HepG2 (cell line): ENCODE results near the gene PAMR1.

Source experiments
- MAFF ChIP-seq: IDR thresholded peaks from 2 replicates; pipeline ENCODE4 v1.6.1; 2011; ENCODE audit warnings: low read depth, low read length, improper control_type of control experiment
- TRIM24 ChIP-seq: sonication (generic); formaldehyde crosslinking; IDR thresholded peaks from 2 replicates; pipeline ENCODE4 v1.8.0; 2022; ENCODE audit warnings: mild to moderate bottlenecking, missing genetic modification reagents
- YY1 ChIP-seq: IDR thresholded peaks from 2 replicates; pipeline ENCODE4 v1.6.1; 2011; ENCODE audit warnings: low read length, low read depth, moderate library complexity, mild to moderate bottlenecking; ENCODE audit not compliant: insufficient read depth, insufficient replicate concordance
- ZNF672 ChIP-seq: sonication (generic); formaldehyde crosslinking; IDR thresholded peaks from 2 replicates; pipeline ENCODE4 v1.8.1; 2022; ENCODE audit warnings: missing genetic modification reagents
- ZNF703 ChIP-seq: sonication (generic); formaldehyde crosslinking; IDR thresholded peaks from 2 replicates; pipeline ENCODE4 v1.5.1; 2020; ENCODE audit warnings: missing genetic modification reagents, mild to moderate bottlenecking, moderate library complexity, borderline replicate concordance
- TF ChIP-seq, protein P1 (sequence below): conservative IDR thresholded peaks from 2 replicates; pipeline ENCODE4 v1.6.1; 2018; ENCODE audit warnings: missing genetic modification reagents
- TF ChIP-seq, protein P2 (sequence below): sonication (generic); formaldehyde crosslinking; conservative IDR thresholded peaks from 2 replicates; pipeline ENCODE4 v1.4.0; 2020; ENCODE audit warnings: mild to moderate bottlenecking, missing genetic modification reagents, moderate library complexity
- TF ChIP-seq, protein P3 (sequence below): sonication (generic); formaldehyde crosslinking; IDR thresholded peaks from 2 replicates; pipeline ENCODE4 v1.4.0; 2020; ENCODE audit warnings: missing genetic modification reagents
- TF ChIP-seq, protein P4 (sequence below): sonication (generic); formaldehyde crosslinking; IDR thresholded peaks from 2 replicates; pipeline ENCODE4 v1.5.0; 2020; ENCODE audit warnings: mild to moderate bottlenecking, missing genetic modification reagents, moderate library complexity
- TF ChIP-seq, protein P5 (sequence below): sonication (generic); formaldehyde crosslinking; IDR thresholded peaks from 2 replicates; pipeline ENCODE4 v1.9.0; 2021; ENCODE audit warnings: missing genetic modification reagents, borderline replicate concordance
- TF ChIP-seq, protein P6 (sequence below): sonication (generic); formaldehyde crosslinking; IDR thresholded peaks from 2 replicates; pipeline ENCODE4 v1.4.0; 2020; ENCODE audit warnings: missing genetic modification reagents, borderline replicate concordance

DNA sequence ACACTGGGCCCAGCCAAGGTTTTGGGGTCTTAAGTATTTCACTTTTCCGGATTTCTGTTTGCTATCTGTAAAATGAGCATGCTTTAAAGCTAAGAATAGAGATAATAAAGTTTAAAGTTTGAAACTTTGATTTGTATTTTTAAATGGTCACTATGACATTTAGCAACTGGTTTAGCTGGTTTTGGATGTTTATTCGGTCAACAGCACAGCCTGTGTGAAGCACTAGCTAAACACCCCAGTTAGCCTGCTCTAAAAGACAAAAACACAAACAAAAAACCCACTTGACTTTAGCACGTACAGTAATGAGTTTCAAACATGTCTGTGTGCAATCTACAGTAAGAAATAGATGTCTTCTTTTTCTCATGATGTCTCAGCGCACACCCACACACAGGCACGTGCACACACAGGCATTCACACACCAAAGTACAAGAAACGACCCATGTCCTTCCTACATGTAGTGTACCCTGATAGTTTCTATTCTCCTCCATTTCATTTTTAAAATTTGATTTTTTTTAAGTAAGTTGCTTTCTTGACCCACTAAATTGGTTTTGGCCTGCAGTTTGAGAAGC lies 135.4 kb downstream of the PAMR1 start:
- TF ChIP-seq, protein P1, sequence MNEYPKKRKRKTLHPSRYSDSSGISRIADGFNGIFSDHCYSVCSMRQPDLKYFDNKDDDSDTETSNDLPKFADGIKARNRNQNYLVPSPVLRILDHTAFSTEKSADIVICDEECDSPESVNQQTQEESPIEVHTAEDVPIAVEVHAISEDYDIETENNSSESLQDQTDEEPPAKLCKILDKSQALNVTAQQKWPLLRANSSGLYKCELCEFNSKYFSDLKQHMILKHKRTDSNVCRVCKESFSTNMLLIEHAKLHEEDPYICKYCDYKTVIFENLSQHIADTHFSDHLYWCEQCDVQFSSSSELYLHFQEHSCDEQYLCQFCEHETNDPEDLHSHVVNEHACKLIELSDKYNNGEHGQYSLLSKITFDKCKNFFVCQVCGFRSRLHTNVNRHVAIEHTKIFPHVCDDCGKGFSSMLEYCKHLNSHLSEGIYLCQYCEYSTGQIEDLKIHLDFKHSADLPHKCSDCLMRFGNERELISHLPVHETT (CRISPR knock-in tag), result no peak
- TF ChIP-seq, protein P2, sequence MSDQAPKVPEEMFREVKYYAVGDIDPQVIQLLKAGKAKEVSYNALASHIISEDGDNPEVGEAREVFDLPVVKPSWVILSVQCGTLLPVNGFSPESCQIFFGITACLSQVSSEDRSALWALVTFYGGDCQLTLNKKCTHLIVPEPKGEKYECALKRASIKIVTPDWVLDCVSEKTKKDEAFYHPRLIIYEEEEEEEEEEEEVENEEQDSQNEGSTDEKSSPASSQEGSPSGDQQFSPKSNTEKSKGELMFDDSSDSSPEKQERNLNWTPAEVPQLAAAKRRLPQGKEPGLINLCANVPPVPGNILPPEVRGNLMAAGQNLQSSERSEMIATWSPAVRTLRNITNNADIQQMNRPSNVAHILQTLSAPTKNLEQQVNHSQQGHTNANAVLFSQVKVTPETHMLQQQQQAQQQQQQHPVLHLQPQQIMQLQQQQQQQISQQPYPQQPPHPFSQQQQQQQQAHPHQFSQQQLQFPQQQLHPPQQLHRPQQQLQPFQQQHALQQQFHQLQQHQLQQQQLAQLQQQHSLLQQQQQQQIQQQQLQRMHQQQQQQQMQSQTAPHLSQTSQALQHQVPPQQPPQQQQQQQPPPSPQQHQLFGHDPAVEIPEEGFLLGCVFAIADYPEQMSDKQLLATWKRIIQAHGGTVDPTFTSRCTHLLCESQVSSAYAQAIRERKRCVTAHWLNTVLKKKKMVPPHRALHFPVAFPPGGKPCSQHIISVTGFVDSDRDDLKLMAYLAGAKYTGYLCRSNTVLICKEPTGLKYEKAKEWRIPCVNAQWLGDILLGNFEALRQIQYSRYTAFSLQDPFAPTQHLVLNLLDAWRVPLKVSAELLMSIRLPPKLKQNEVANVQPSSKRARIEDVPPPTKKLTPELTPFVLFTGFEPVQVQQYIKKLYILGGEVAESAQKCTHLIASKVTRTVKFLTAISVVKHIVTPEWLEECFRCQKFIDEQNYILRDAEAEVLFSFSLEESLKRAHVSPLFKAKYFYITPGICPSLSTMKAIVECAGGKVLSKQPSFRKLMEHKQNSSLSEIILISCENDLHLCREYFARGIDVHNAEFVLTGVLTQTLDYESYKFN (CRISPR knock-in tag), result no peak
- TF ChIP-seq ZNF703 (CRISPR knock-in tag) (no peak), ZNF672 (no peak), TRIM24 (CRISPR knock-in tag) (no peak), MAFF (no peak), YY1 (no peak)
- TF ChIP-seq, protein P3, sequence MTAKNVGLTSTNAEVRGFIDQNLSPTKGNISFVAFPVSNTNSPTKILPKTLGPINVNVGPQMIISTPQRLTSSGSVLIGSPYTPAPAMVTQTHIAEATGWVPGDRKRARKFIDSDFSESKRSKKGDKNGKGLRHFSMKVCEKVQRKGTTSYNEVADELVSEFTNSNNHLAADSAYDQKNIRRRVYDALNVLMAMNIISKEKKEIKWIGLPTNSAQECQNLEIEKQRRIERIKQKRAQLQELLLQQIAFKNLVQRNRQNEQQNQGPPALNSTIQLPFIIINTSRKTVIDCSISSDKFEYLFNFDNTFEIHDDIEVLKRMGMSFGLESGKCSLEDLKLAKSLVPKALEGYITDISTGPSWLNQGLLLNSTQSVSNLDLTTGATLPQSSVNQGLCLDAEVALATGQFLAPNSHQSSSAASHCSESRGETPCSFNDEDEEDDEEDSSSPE (CRISPR knock-in tag), result no peak
- TF ChIP-seq, protein P4, sequence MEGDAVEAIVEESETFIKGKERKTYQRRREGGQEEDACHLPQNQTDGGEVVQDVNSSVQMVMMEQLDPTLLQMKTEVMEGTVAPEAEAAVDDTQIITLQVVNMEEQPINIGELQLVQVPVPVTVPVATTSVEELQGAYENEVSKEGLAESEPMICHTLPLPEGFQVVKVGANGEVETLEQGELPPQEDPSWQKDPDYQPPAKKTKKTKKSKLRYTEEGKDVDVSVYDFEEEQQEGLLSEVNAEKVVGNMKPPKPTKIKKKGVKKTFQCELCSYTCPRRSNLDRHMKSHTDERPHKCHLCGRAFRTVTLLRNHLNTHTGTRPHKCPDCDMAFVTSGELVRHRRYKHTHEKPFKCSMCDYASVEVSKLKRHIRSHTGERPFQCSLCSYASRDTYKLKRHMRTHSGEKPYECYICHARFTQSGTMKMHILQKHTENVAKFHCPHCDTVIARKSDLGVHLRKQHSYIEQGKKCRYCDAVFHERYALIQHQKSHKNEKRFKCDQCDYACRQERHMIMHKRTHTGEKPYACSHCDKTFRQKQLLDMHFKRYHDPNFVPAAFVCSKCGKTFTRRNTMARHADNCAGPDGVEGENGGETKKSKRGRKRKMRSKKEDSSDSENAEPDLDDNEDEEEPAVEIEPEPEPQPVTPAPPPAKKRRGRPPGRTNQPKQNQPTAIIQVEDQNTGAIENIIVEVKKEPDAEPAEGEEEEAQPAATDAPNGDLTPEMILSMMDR, result no peak
- TF ChIP-seq, protein P5, sequence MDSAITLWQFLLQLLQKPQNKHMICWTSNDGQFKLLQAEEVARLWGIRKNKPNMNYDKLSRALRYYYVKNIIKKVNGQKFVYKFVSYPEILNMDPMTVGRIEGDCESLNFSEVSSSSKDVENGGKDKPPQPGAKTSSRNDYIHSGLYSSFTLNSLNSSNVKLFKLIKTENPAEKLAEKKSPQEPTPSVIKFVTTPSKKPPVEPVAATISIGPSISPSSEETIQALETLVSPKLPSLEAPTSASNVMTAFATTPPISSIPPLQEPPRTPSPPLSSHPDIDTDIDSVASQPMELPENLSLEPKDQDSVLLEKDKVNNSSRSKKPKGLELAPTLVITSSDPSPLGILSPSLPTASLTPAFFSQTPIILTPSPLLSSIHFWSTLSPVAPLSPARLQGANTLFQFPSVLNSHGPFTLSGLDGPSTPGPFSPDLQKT, result no peak
- TF ChIP-seq, protein P6, sequence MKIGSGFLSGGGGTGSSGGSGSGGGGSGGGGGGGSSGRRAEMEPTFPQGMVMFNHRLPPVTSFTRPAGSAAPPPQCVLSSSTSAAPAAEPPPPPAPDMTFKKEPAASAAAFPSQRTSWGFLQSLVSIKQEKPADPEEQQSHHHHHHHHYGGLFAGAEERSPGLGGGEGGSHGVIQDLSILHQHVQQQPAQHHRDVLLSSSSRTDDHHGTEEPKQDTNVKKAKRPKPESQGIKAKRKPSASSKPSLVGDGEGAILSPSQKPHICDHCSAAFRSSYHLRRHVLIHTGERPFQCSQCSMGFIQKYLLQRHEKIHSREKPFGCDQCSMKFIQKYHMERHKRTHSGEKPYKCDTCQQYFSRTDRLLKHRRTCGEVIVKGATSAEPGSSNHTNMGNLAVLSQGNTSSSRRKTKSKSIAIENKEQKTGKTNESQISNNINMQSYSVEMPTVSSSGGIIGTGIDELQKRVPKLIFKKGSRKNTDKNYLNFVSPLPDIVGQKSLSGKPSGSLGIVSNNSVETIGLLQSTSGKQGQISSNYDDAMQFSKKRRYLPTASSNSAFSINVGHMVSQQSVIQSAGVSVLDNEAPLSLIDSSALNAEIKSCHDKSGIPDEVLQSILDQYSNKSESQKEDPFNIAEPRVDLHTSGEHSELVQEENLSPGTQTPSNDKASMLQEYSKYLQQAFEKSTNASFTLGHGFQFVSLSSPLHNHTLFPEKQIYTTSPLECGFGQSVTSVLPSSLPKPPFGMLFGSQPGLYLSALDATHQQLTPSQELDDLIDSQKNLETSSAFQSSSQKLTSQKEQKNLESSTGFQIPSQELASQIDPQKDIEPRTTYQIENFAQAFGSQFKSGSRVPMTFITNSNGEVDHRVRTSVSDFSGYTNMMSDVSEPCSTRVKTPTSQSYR (CRISPR knock-in tag), result no peak
